Astrocyte of the spinal cord (primary cell): ENCODE data around the gene MPHOSPH8.

Source experiments
- DNase-seq: peaks from one replicate; pipeline ENCODE4 v3.0.0; 2011; ENCODE audit warnings: low read depth, low spot score
- H3K4me3 ChIP-seq: 2 replicates; pipeline ENCODE4 v1.5.1; 2011; ENCODE audit warnings: low read depth, mild to moderate bottlenecking, low read length, moderate library complexity
- CTCF ChIP-seq: IDR thresholded peaks from 2 replicates; pipeline ENCODE4 v1.5.1; 2012; ENCODE audit warnings: low read depth, mild to moderate bottlenecking, low read length, inconsistent platforms
- in situ Hi-C: cut with HindIII; loops from 2 replicates; pipeline ENCODE4 v1.10.0; 2017; ENCODE audit warnings: low sequenced_read_pairs

The MPHOSPH8 gene

DNA sequence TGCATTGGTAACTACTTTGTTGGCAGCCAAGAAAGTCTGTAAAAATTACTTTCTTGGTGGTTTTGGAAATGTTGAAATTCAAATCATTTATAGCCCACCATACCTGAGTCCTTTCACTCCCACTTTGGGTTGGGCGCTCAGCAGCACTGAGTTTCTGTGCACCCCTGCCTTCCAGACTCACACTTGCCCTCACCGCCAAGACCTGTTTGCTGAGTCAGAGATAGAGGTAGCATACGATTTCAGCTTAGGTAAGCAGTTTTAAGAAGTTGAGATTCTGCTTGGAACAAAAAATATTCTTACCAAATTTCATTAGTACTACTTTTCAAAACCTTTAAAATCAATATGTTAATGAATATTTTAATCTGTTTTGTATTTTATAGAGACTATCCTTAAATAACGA, 12.6 kb downstream of the MPHOSPH8 start:
- in situ Hi-C loops = no loop called here
- TF ChIP-seq CTCF = no peak
- no peak overlapping the region for H3K4me3 ChIP-seq
- no peak for DNase-seq

GRCh38 chr13:19650742-19651141, 17.3 kb downstream of the MPHOSPH8 start:
- DNase-seq = no peak
- in situ Hi-C loops = no loop called here
- TF ChIP-seq CTCF = no peak
- no peak overlapping the region for H3K4me3 ChIP-seq

DNA sequence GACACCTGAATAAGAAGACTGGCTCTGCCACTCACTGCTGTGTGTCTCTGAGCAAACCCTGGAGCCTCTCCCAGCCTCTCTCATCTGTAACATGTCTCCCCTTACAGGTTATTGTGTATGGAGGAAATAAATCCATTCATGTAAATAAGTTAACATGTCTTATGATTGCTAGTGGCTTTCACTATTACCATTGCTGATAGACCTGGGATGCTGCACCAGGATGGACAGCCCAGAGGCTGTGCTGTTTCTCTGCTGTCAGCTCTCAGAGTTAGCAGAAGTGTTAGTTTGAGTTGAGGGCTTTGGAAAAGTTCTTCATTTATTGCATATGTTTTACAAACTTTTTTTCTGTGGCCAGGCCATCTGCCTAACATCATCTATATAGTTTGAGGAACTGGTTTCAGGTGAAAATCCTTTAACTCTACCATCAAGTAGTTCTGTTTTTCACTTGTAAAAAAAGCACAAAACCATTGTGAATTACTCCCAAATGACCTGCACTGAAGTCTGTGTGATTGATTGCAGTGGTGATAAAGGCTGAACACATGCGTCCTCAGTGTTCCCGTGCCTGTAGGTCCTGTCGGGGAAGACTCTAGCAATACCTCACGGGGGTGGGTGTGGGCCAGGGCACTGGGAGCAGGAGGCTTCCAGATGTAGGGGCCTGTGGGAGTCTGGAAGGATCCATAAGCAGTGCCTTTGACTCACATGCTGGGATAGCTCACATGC, 24.6 kb downstream of the MPHOSPH8 start:
- no peak overlapping the region for H3K4me3 ChIP-seq
- no peak for TF ChIP-seq CTCF
- DNase-seq = no peak
- in situ Hi-C loops = no loop called here

DNA sequence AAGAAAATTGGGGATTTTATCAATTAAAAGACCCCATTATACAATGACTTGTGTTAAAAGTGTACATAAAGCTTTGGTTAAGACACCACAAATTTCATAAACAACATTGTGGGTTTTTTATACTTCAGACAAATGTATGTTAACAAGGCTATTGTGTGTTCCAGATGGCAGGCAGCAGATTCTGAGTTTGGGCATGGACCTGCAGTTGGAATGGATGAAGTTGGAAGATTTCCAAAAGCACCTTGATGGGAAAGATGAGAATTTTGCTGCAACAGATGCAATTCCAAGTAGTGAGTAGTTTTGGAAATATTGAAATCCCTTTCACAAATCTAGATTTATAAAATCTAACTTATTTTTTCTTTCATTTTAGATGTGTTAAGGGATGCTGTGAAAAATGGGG, 25.4 kb downstream of the MPHOSPH8 start:
- in situ Hi-C loops = no loop called here
- TF ChIP-seq CTCF = no peak
- no peak overlapping the region for H3K4me3 ChIP-seq

GRCh38 chr13:19661126-19661525, 27.7 kb downstream of the MPHOSPH8 start:
- no peak for TF ChIP-seq CTCF
- in situ Hi-C loops = no loop called here
- H3K4me3 ChIP-seq = no peak overlapping the region
- DNase-seq = no peak

More for the DNA sequence above, 25.4 kb downstream of the MPHOSPH8 start:
- DNase-seq = no peak

GRCh38 chr13:19661561-19661960, 28.1 kb downstream of the MPHOSPH8 start:
- H3K4me3 ChIP-seq = no peak overlapping the region
- TF ChIP-seq CTCF = no peak
- DNase-seq = no peak
- in situ Hi-C loops = no loop called here
